Measurements from ENCODE around the gene DPP6. TPM values are rescaled to one million over a fixed set of nuclear protein-coding genes. Genes with fewer than 3 reads are reported as not detected.
"Not testable (repeated sequence)": the region's sequence is repeated elsewhere in the genome, so short reads cannot be mapped to it uniquely, and the experiment has no call there.

Gene DPP6
- total and polyA plus RNA-seq, 9 of the 15 experiments (the other 6 are each of a cell fraction or from before 2014, with no cell fraction given), result not detected

GRCh38 chr7:154012800-154013199 is 39.4 kb upstream of the DPP6 start:
- H3K27ac ChIP-seq (ENCODE audit: extremely low read depth, low read depth, low read length); H3K27me3 ChIP-seq (ENCODE audit: control insufficient read depth in 2 of 2, insufficient read depth in 2 of 2, low read length in 2 of 2); H3K9me1 ChIP-seq (ENCODE audit: control insufficient read depth, insufficient read depth, low read length); H2AFZ ChIP-seq (ENCODE audit: low read depth, low read length); DNase-seq (ENCODE audit: extremely low read depth in 1 of 4, low spot score in 3 of 4); H3K4me2 ChIP-seq (ENCODE audit: insufficient read depth, low read length); H4K20me1 ChIP-seq (replicated peaks; ENCODE audit: control insufficient read depth, insufficient read depth, low read length); intact Hi-C loops (cut with micrococcal nuclease); H3K9ac ChIP-seq (ENCODE audit: insufficient read depth in 1 of 2, low read depth in 2 of 2, low read length in 2 of 2); POLR2A ChIA-PET; FAIRE-seq; BruUV-seq (replicated peaks); in situ Hi-C loops (cut with MboI); H3K36me3 ChIP-seq (ENCODE audit: control insufficient read depth, insufficient read depth, low read length); ATAC-seq; H3K79me2 ChIP-seq (ENCODE audit: control insufficient read depth, insufficient read depth, low read length); H3K4me3 ChIP-seq; CTCF ChIA-PET (ENCODE audit: low intra/inter-chr PET ratio); H3K4me1 ChIP-seq (replicated peaks in 1 of 2; ENCODE audit: control insufficient read depth in 2 of 2, insufficient read depth in 2 of 2, low read length in 2 of 2); H3K9me3 ChIP-seq (replicated peaks; ENCODE audit: control insufficient read depth, insufficient read depth, low read depth, low read length): not testable (repeated sequence)
- 0% methylated on average over 3 of the region's 3 CpGs for WGBS (ENCODE audit: insufficient coverage, low coverage, missing lambda C conversion rate)

GRCh38 chr7:154015636-154016035 is 36.6 kb upstream of the DPP6 start:
- H2AFZ ChIP-seq (ENCODE audit: low read depth, low read length); H3K4me3 ChIP-seq; H3K9ac ChIP-seq (ENCODE audit: insufficient read depth in 1 of 2, low read depth in 2 of 2, low read length in 2 of 2); POLR2A ChIA-PET; H3K4me2 ChIP-seq (ENCODE audit: insufficient read depth, low read length); H3K9me1 ChIP-seq (ENCODE audit: control insufficient read depth, insufficient read depth, low read length); CTCF ChIA-PET (ENCODE audit: low intra/inter-chr PET ratio); in situ Hi-C loops (cut with MboI); H3K9me3 ChIP-seq (replicated peaks; ENCODE audit: control insufficient read depth, insufficient read depth, low read depth, low read length); BruUV-seq (replicated peaks); H3K27ac ChIP-seq (ENCODE audit: extremely low read depth, low read depth, low read length); intact Hi-C loops (cut with micrococcal nuclease); H3K79me2 ChIP-seq (ENCODE audit: control insufficient read depth, insufficient read depth, low read length); H3K4me1 ChIP-seq (replicated peaks in 1 of 2; ENCODE audit: control insufficient read depth in 2 of 2, insufficient read depth in 2 of 2, low read length in 2 of 2); H3K27me3 ChIP-seq (ENCODE audit: control insufficient read depth in 2 of 2, insufficient read depth in 2 of 2, low read length in 2 of 2); FAIRE-seq; H4K20me1 ChIP-seq (replicated peaks; ENCODE audit: control insufficient read depth, insufficient read depth, low read length); H3K36me3 ChIP-seq (ENCODE audit: control insufficient read depth, insufficient read depth, low read length); DNase-seq (ENCODE audit: extremely low read depth in 1 of 4, low spot score in 3 of 4): not testable (repeated sequence)
- peak; percentile 20 to 52 (median 27); a peak in 3 of 6 replicates for TF ChIP-seq CTCF (IDR thresholded peaks at IDR 0.05 in 2 of 3, conservative IDR thresholded peaks at IDR 0.05 in 1 of 3; ENCODE audit: insufficient read depth in 2 of 3, low read depth in 1 of 3, low read length in 3 of 3)
- WGBS (ENCODE audit: insufficient coverage, low coverage, missing lambda C conversion rate), result under 1% methylated on average over 6 of the region's 6 CpGs
- peak; percentile 84 for ATAC-seq

- H3K79me2 ChIP-seq (ENCODE audit: control insufficient read depth, insufficient read depth, low read length); POLR2A ChIA-PET; H3K36me3 ChIP-seq (ENCODE audit: control insufficient read depth, insufficient read depth, low read length); H3K4me1 ChIP-seq (replicated peaks in 1 of 2; ENCODE audit: control insufficient read depth in 2 of 2, insufficient read depth in 2 of 2, low read length in 2 of 2); H3K27me3 ChIP-seq (ENCODE audit: control insufficient read depth in 2 of 2, insufficient read depth in 2 of 2, low read length in 2 of 2); H4K20me1 ChIP-seq (replicated peaks; ENCODE audit: control insufficient read depth, insufficient read depth, low read length); intact Hi-C loops (cut with micrococcal nuclease); BruUV-seq (replicated peaks); H3K4me3 ChIP-seq; H3K4me2 ChIP-seq (ENCODE audit: insufficient read depth, low read length); DNase-seq (ENCODE audit: extremely low read depth in 1 of 4, low spot score in 3 of 4); FAIRE-seq; H3K27ac ChIP-seq (ENCODE audit: extremely low read depth, low read depth, low read length); H3K9me3 ChIP-seq (replicated peaks; ENCODE audit: control insufficient read depth, insufficient read depth, low read depth, low read length); H2AFZ ChIP-seq (ENCODE audit: low read depth, low read length); in situ Hi-C loops (cut with MboI); H3K9ac ChIP-seq (ENCODE audit: insufficient read depth in 1 of 2, low read depth in 2 of 2, low read length in 2 of 2); CTCF ChIA-PET (ENCODE audit: low intra/inter-chr PET ratio); H3K9me1 ChIP-seq (ENCODE audit: control insufficient read depth, insufficient read depth, low read length); ATAC-seq: not testable (repeated sequence)
- 0% methylated on average over 2 of the region's 2 CpGs for WGBS (ENCODE audit: insufficient coverage, low coverage, missing lambda C conversion rate)
These were observed 33.8 kb upstream of the DPP6 start for GRCh38 chr7:154018354-154018753.
